ENCODE measurements around the gene FBLIM1.
A peak's percentile ranks its signal among the peaks of the same experiment; 100 is the strongest.

- TF ChIP-seq CTCF (IDR thresholded peaks at IDR 0.05) (no peak), POLR2A (IDR thresholded peaks at IDR 0.05) (peak in 1 of 2 donors; percentile 62)
Measured at GRCh38 chr1:15757575-15758342, 836 bp upstream of the FBLIM1 start.

All from Peyer's patch (tissue), 4 donors.